GM21717 (cell line): Measurements from ENCODE around the gene ST6GAL2.

ENCODE experiments used
- ATAC-seq: cut with Tn5 transposase; IDR thresholded peaks from one replicate; pipeline ENCODE4 v1.9.1; 2021; ENCODE audit warnings: mild to moderate bottlenecking, moderate library complexity; ENCODE audit not compliant: unreplicated experiment

ST6GAL2 gene

GRCh38 chr2:106758901-106759497 lies 127.0 kb downstream of the ST6GAL2 start:
- ATAC-seq = no peak
